SU-DHL-6 (cell line): ENCODE measurements around the gene HSPA12A.
"Not testable (repeated sequence)": the region's sequence is repeated elsewhere in the genome, so short reads cannot be mapped to it uniquely, and the experiment has no call there.

Experiments
- H2AFZ ChIP-seq: fragments of 200-600 bp; sonication (generic); 2 replicates; pipeline ENCODE4 v1.6.1; 2014; ENCODE audit warnings: low read depth, mild to moderate bottlenecking, moderate library complexity, mixed read lengths, antibody characterized with exemption, low read length; ENCODE audit not compliant: severe bottlenecking
- H3F3A ChIP-seq: fragments of 200-600 bp; shearing (Covaris generic); 2 replicates; pipeline ENCODE4 v1.6.0; 2016; ENCODE audit warnings: antibody characterized with exemption, mild to moderate bottlenecking; ENCODE audit not compliant: insufficient read depth
- H3K27ac ChIP-seq: fragments of 200-600 bp; sonication (generic); 2 replicates; pipeline ENCODE4 v1.5.1; 2016; ENCODE audit warnings: low read depth, mild to moderate bottlenecking, low read length, moderate library complexity, mixed read lengths
- H3K27me3 ChIP-seq: fragments of 200-600 bp; sonication (generic), shearing (Covaris generic); 2 replicates; pipeline ENCODE4 v1.6.0; 2014; ENCODE audit warnings: mild to moderate bottlenecking, low read length
- H3K36me3 ChIP-seq: fragments of 200-600 bp; sonication (generic); 2 replicates; pipeline ENCODE4 v1.6.1; 2014; ENCODE audit warnings: mild to moderate bottlenecking, low read length, mixed read lengths
- H3K4me2 ChIP-seq: fragments of 300-600, 200-600 bp; shearing (Covaris generic), sonication (generic); 2 replicates; pipeline ENCODE4 v1.6.0; 2014; ENCODE audit warnings: low read length, low read depth, mild to moderate bottlenecking; ENCODE audit not compliant: poor library complexity, severe bottlenecking
- H3K4me3 ChIP-seq: fragments of 200-600 bp; sonication (generic); 2 replicates; pipeline ENCODE4 v1.5.1; 2014; ENCODE audit warnings: antibody characterized with exemption, low read length, mild to moderate bottlenecking, mixed read lengths; ENCODE audit not compliant: insufficient read depth, poor library complexity, severe bottlenecking
- H3K79me2 ChIP-seq: fragments of 200-600 bp; sonication (generic); 2 replicates; pipeline ENCODE4 v1.6.1; 2014; ENCODE audit warnings: mild to moderate bottlenecking, low read length, moderate library complexity; ENCODE audit not compliant: insufficient read depth
- H3K9ac ChIP-seq: fragments of 200-600 bp; sonication (generic); 2 replicates; pipeline ENCODE4 v1.7.0; 2014; ENCODE audit warnings: mild to moderate bottlenecking, low read length
- H3K9me2 ChIP-seq: fragments of 200-600 bp; sonication (generic); replicated peaks from 2 replicates; pipeline ENCODE4 v1.6.1; 2014; ENCODE audit warnings: low read length; ENCODE audit not compliant: insufficient read depth
- H3K9me3 ChIP-seq: fragments of 200-600 bp; sonication (generic); 2 replicates; pipeline ENCODE4 v1.6.1; 2014; ENCODE audit warnings: low read length, mixed read lengths; ENCODE audit not compliant: insufficient read depth
- H4K20me1 ChIP-seq: fragments of 200-600 bp; sonication (generic); 2 replicates; pipeline ENCODE4 v1.6.1; 2014; ENCODE audit warnings: low read depth, mild to moderate bottlenecking, antibody characterized with exemption, low read length, moderate library complexity, mixed read lengths
- EZH2phosphoT487 ChIP-seq: fragments of 200-600 bp; sonication (generic), shearing (Covaris generic); conservative IDR thresholded peaks from 2 replicates; pipeline ENCODE4 v1.6.1; 2018; ENCODE audit warnings: mild to moderate bottlenecking, antibody characterized with exemption, low read length, moderate library complexity, mixed read lengths
- TF ChIP-seq, protein P1 (sequence below): fragments of 200-600 bp; sonication (generic); IDR thresholded peaks from one replicate; pipeline ENCODE4 v1.5.1; 2017; ENCODE audit warnings: antibody characterized with exemption, mild to moderate bottlenecking, low read length, moderate library complexity; ENCODE audit not compliant: insufficient read depth, poor library complexity, severe bottlenecking

HSPA12A gene

DNA sequence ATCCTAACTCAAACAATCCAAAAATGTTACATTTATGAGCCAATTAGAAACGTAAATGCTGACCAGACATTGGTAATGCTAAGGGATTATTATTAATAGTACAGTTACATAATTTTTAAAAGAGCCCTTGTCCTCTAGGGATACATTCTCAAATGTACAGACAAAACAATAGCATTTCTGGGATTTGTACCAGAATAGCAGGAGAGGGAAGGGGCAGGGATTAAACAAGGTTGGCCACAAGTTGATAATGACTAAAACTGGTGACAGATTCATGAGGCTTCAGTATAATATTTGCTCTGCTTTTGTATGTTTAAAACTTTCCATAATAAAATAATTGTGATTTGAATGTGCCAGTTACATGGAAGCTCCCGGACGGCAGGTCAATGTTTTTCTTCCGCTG lies 27.0 kb downstream of the HSPA12A start:
- Histone ChIP-seq H3K4me3 (no peak overlapping the region), H4K20me1 (no peaks in the 10 kb centered on the region), H3K9me2 (no peaks in the 10 kb centered on the region), H3K27me3 (no peaks in the 10 kb centered on the region), H3F3A (no peaks in the 10 kb centered on the region), H3K36me3 (no peaks in the 10 kb centered on the region), H3K27ac (no peak overlapping the region), H3K4me2 (no peak overlapping the region), H2AFZ (no peak overlapping the region), H3K79me2 (no peaks in the 10 kb centered on the region), H3K9me3 (no peaks in the 10 kb centered on the region), H3K9ac (no peak overlapping the region)
- TF ChIP-seq EZH2phosphoT487, result no peak

DNA sequence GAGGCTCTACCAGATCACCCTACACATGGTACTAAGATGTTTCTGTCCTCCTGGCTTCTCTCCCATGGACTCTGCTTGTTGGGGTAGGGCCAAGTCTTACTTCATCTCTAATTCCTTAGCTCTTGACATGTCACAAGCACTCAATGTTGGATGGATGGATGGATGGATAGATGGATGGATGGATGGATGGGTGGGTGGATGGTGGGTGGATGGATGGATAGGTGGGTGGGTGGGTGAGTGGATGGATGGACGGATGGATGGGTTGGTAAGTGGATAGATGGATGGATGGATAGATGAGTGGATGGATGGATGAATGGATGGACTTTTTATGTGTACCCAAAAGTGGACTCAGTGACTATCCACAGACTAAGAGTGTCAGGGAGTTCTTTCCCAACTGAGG lies 28.5 kb downstream of the HSPA12A start:
- Histone ChIP-seq H3K4me2 (no peak overlapping the region), H3K27me3 (no peaks in the 10 kb centered on the region), H3F3A (no peaks in the 10 kb centered on the region), H3K79me2 (no peaks in the 10 kb centered on the region), H3K9ac (no peak overlapping the region), H2AFZ (no peak overlapping the region), H3K9me3 (no peaks in the 10 kb centered on the region), H3K4me3 (no peak overlapping the region), H3K36me3 (no peaks in the 10 kb centered on the region), H4K20me1 (no peaks in the 10 kb centered on the region), H3K27ac (no peak overlapping the region), H3K9me2 (no peaks in the 10 kb centered on the region)
- TF ChIP-seq, protein P1, sequence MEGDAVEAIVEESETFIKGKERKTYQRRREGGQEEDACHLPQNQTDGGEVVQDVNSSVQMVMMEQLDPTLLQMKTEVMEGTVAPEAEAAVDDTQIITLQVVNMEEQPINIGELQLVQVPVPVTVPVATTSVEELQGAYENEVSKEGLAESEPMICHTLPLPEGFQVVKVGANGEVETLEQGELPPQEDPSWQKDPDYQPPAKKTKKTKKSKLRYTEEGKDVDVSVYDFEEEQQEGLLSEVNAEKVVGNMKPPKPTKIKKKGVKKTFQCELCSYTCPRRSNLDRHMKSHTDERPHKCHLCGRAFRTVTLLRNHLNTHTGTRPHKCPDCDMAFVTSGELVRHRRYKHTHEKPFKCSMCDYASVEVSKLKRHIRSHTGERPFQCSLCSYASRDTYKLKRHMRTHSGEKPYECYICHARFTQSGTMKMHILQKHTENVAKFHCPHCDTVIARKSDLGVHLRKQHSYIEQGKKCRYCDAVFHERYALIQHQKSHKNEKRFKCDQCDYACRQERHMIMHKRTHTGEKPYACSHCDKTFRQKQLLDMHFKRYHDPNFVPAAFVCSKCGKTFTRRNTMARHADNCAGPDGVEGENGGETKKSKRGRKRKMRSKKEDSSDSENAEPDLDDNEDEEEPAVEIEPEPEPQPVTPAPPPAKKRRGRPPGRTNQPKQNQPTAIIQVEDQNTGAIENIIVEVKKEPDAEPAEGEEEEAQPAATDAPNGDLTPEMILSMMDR, result no peak
- no peak for TF ChIP-seq EZH2phosphoT487

DNA sequence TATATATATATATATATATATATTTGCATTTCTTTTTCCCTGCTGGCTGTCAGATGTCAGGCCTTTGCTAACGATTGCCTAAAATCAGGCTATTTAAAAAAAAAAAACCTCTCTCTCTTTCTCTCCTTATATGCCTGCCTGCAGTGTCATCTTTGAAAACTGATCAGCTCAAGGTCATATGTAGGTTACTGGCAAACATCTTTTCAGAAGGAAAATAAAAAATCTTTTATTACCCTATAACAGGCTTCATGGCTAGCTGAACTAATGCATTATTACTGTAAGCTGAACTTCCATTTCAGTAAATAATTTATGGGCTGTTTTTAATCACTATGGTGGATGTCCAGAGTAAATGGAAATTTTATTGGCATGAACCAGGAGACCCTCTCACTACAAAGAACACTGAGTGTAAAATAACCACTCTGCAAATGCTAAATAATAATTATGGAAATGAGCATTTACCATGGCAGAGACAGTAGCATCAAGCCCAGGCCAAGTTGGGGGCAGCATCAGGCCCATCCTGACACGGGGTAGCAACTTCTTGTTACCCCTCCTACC lies 29.3 kb downstream of the HSPA12A start:
- Histone ChIP-seq H3K27ac (no peak overlapping the region), H3F3A (no peaks in the 10 kb centered on the region), H2AFZ (no peak overlapping the region), H3K27me3 (no peaks in the 10 kb centered on the region), H4K20me1 (no peaks in the 10 kb centered on the region), H3K9me3 (no peaks in the 10 kb centered on the region), H3K9ac (no peak overlapping the region), H3K4me2 (no peak overlapping the region), H3K9me2 (no peaks in the 10 kb centered on the region), H3K36me3 (no peaks in the 10 kb centered on the region), H3K4me3 (no peak overlapping the region), H3K79me2 (no peaks in the 10 kb centered on the region)
- TF ChIP-seq EZH2phosphoT487, result no peak
- TF ChIP-seq, protein P1, result no peak

DNA sequence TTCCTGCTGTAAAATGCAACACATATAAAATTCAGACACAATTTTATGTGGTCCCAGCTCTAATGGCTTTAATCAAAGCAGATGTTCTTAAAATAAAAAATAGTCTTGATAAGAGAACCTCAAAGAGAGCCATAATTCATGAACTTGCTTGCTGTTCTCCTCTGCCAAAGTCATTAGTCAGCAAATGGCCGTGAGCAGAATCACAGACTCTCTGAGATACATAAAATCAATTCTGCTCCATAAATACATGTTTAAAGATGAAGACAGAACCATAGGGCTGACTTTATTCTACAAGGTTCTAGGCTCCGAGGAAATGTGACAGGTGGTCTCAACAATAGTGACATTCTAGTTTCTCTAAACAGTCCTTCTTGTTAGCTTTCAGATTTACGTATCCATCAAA lies 29.8 kb downstream of the HSPA12A start:
- Histone ChIP-seq H2AFZ (no peak overlapping the region), H3K4me2 (no peak overlapping the region), H3K9ac (no peak overlapping the region), H4K20me1 (no peaks in the 10 kb centered on the region), H3K27me3 (no peaks in the 10 kb centered on the region), H3K27ac (no peak overlapping the region), H3K9me2 (no peaks in the 10 kb centered on the region), H3K4me3 (no peak overlapping the region), H3K36me3 (no peaks in the 10 kb centered on the region), H3K79me2 (no peaks in the 10 kb centered on the region), H3K9me3 (no peaks in the 10 kb centered on the region), H3F3A (no peaks in the 10 kb centered on the region)
- TF ChIP-seq EZH2phosphoT487, result no peak
- TF ChIP-seq, protein P1, result no peak

DNA sequence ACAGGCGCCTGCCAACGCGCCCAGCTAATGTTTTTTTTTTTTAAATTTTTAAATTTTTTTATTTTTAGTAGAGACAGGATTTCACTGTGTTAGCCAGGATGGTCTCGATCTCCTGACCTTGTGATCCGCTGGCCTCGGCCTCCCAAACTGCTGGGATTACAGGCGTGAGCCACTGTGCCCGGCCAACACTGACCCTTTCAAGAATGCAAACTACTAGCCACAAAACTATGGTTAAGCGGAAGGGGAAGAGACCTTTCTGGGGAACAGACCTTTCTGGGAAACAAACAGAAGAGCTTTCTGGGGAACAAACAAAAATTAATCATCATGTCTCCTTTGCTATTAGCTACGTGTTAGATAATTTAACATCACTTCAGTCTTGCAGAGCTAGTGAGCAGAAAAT lies 30.6 kb downstream of the HSPA12A start:
- not testable (repeated sequence) for H3F3A ChIP-seq, H3K9ac ChIP-seq, H3K79me2 ChIP-seq, H3K9me3 ChIP-seq, H3K4me3 ChIP-seq, H3K27ac ChIP-seq, H3K9me2 ChIP-seq, H3K36me3 ChIP-seq, H2AFZ ChIP-seq, H4K20me1 ChIP-seq, H3K4me2 ChIP-seq, H3K27me3 ChIP-seq
